HepG2 (cell line): ENCODE data around the gene RSBN1L. TPM values are rescaled to one million over a fixed set of nuclear protein-coding genes. Genes with fewer than 3 reads are reported as not detected.

ENCODE experiments used
- CHD4 ChIP-seq: fragments of 200-600 bp; sonication (generic); IDR thresholded peaks from 2 replicates; pipeline ENCODE4 v1.7.0; 2017; ENCODE audit warnings: mild to moderate bottlenecking, low read length, borderline replicate concordance
- JARID2 ChIP-seq: sonication (generic); formaldehyde crosslinking; IDR thresholded peaks from 2 replicates; pipeline ENCODE4 v1.8.1; 2023; ENCODE audit warnings: missing genetic modification reagents, inconsistent platforms; ENCODE audit not compliant: insufficient replicate concordance
- MAFG ChIP-seq: sonication (generic); formaldehyde crosslinking; IDR thresholded peaks from 2 replicates; pipeline ENCODE4 v1.5.1; 2020; ENCODE audit warnings: mild to moderate bottlenecking, missing genetic modification reagents
- POLR2A ChIP-seq, 2 experiments: IDR thresholded peaks; 2 replicates each; pipeline ENCODE4 v1.6.1; 2011; ENCODE audit warnings: low read depth in 2 of 2, low read length in 2 of 2, mild to moderate bottlenecking in 1 of 2, moderate library complexity in 1 of 2; ENCODE audit not compliant: insufficient read depth in 1 of 2
- SAFB2 ChIP-seq: sonication (generic); formaldehyde crosslinking; IDR thresholded peaks from 2 replicates; pipeline ENCODE4 v1.5.1; 2020; ENCODE audit warnings: missing genetic modification reagents, low read depth, mild to moderate bottlenecking, borderline replicate concordance
- SATB2 ChIP-seq: sonication (generic); formaldehyde crosslinking; IDR thresholded peaks from 2 replicates; pipeline ENCODE4 v1.5.0; 2020; ENCODE audit warnings: missing genetic modification reagents
- TBX3 ChIP-seq: fragments of 450-650 bp; IDR thresholded peaks from 2 replicates; pipeline ENCODE4 v1.6.1; 2017; ENCODE audit warnings: antibody characterized with exemption, mild to moderate bottlenecking, inconsistent platforms, borderline replicate concordance
- TCF7L2 ChIP-seq: IDR thresholded peaks from 2 replicates; pipeline ENCODE4 v1.6.1; 2011; ENCODE audit warnings: mild to moderate bottlenecking, low read depth, low read length, moderate library complexity
- TRIM24 ChIP-seq: sonication (generic); formaldehyde crosslinking; IDR thresholded peaks from 2 replicates; pipeline ENCODE4 v1.8.0; 2022; ENCODE audit warnings: mild to moderate bottlenecking, missing genetic modification reagents
- YEATS4 ChIP-seq: sonication (generic); formaldehyde crosslinking; IDR thresholded peaks from 2 replicates; pipeline ENCODE4 v1.4.0; 2020; ENCODE audit warnings: missing genetic modification reagents, borderline replicate concordance
- ZBTB14 ChIP-seq: sonication (generic); formaldehyde crosslinking; IDR thresholded peaks from 2 replicates; pipeline ENCODE4 v1.4.0; 2020; ENCODE audit warnings: missing genetic modification reagents
- ZBTB42 ChIP-seq: sonication (generic); formaldehyde crosslinking; IDR thresholded peaks from 2 replicates; pipeline ENCODE4 v1.5.0; 2020; ENCODE audit warnings: mild to moderate bottlenecking, missing genetic modification reagents
- ZC3H4 ChIP-seq: sonication (generic); formaldehyde crosslinking; IDR thresholded peaks from 2 replicates; pipeline ENCODE4 v1.4.0; 2020; ENCODE audit warnings: missing genetic modification reagents, borderline replicate concordance
- ZFP37 ChIP-seq: sonication (generic); formaldehyde crosslinking; IDR thresholded peaks from 2 replicates; pipeline ENCODE4 v1.4.0; 2020; ENCODE audit warnings: missing genetic modification reagents, borderline replicate concordance
- ZMYM3 ChIP-seq: sonication (generic); formaldehyde crosslinking; IDR thresholded peaks from 2 replicates; pipeline ENCODE4 v1.5.1; 2020; ENCODE audit warnings: mild to moderate bottlenecking, missing genetic modification reagents
- ZNF121 ChIP-seq: sonication (generic); formaldehyde crosslinking; IDR thresholded peaks from 2 replicates; pipeline ENCODE4 v1.5.0; 2020; ENCODE audit warnings: mild to moderate bottlenecking, missing genetic modification reagents
- ZNF205 ChIP-seq: IDR thresholded peaks from 2 replicates; pipeline ENCODE4 v1.6.1; 2018; ENCODE audit warnings: missing biosample characterization, missing genetic modification reagents
- ZNF234 ChIP-seq: sonication (generic); formaldehyde crosslinking; conservative IDR thresholded peaks from 2 replicates; pipeline ENCODE4 v1.5.1; 2020; ENCODE audit warnings: mild to moderate bottlenecking, missing genetic modification reagents
- ZNF383 ChIP-seq: sonication (generic); formaldehyde crosslinking; IDR thresholded peaks from 2 replicates; pipeline ENCODE4 v1.4.0; 2020; ENCODE audit warnings: missing genetic modification reagents, mild to moderate bottlenecking, borderline replicate concordance
- ZNF513 ChIP-seq: sonication (generic); formaldehyde crosslinking; conservative IDR thresholded peaks from 2 replicates; pipeline ENCODE4 v1.5.0; 2020; ENCODE audit warnings: missing genetic modification reagents
- ZNF562 ChIP-seq: sonication (generic); formaldehyde crosslinking; IDR thresholded peaks from 2 replicates; pipeline ENCODE4 v1.8.0; 2022; ENCODE audit warnings: missing genetic modification reagents, borderline replicate concordance
- ZNF883 ChIP-seq: sonication (generic); formaldehyde crosslinking; IDR thresholded peaks from 2 replicates; pipeline ENCODE4 v1.5.1; 2020; ENCODE audit warnings: mild to moderate bottlenecking, missing genetic modification reagents; ENCODE audit errors: not compliant biosample characterization
- ZSCAN20 ChIP-seq: sonication (generic); formaldehyde crosslinking; IDR thresholded peaks from 2 replicates; pipeline ENCODE4 v1.4.0; 2020; ENCODE audit warnings: missing genetic modification reagents, mild to moderate bottlenecking, borderline replicate concordance
- ZSCAN25 ChIP-seq: sonication (generic); formaldehyde crosslinking; IDR thresholded peaks from 2 replicates; pipeline ENCODE4 v1.8.0; 2022; ENCODE audit warnings: mild to moderate bottlenecking, missing genetic modification reagents
- polyA plus RNA-seq, 8 experiments: library from polyadenylated mRNA; depleted of rRNA in 3 of 8; stranded (reverse) in 7 of 8; unstranded in 1 of 8; fragments of >200 nt; fragmentation: Illumina TruSeq in 4 of 8; extraction: Trizol in 4 of 8; gene quantifications; 2 replicates each; pipeline versions ENCODE4 v1.2.1 to v1.2.3, GENCODE V29; 2011 to 2016; ENCODE audit warnings: low read depth in 4 of 8, missing spikeins in 1 of 8, mixed read lengths in 1 of 8; ENCODE audit not compliant: insufficient read depth in 1 of 8
- total RNA-seq, 5 experiments: library from RNA; depleted of rRNA; stranded (reverse); fragments of >200 nt; fragmentation: Illumina TruSeq; extraction: Trizol; gene quantifications; 2 replicates each; pipeline ENCODE4 v1.2.3, GENCODE V29; 2016; ENCODE audit warnings: low read depth in 1 of 5
- TF ChIP-seq, protein P1 (sequence below): sonication (generic); formaldehyde crosslinking; IDR thresholded peaks from 2 replicates; pipeline ENCODE4 v1.4.0; 2020; ENCODE audit warnings: mild to moderate bottlenecking, missing genetic modification reagents, borderline replicate concordance
- TF ChIP-seq, protein P2 (sequence below): sonication (generic); IDR thresholded peaks from 2 replicates; pipeline ENCODE4 v1.6.1; 2016; ENCODE audit warnings: low read depth, borderline replicate concordance

RSBN1L gene
- total and polyA plus RNA-seq, 2 of the 13 experiments (the other 11 are each of a cell fraction or from before 2014, with no cell fraction given), result 7.7 to 21.3 TPM

GRCh38 chr7:77696643-77697534, 630 bp downstream of the RSBN1L start (continued):
- no peak for TF ChIP-seq ZNF383 (CRISPR knock-in tag)
- no peak for TF ChIP-seq ZFP37 (CRISPR knock-in tag)
- TF ChIP-seq CHD4, result no peak
- no peak for TF ChIP-seq ZNF121
- TF ChIP-seq MAFG (CRISPR knock-in tag), result no peak
- no peak for TF ChIP-seq ZNF205 (CRISPR knock-in tag)
- TF ChIP-seq JARID2 (CRISPR knock-in tag), result no peak
- TF ChIP-seq SAFB2, result no peak
- TF ChIP-seq ZMYM3 (CRISPR knock-in tag), result no peak; the same call in 1 of the 2 replicates
- no peak for TF ChIP-seq ZC3H4 (CRISPR knock-in tag)
- TF ChIP-seq ZSCAN20 (CRISPR knock-in tag), result no peak
- no peak for TF ChIP-seq SATB2 (CRISPR knock-in tag)
- TF ChIP-seq, protein P1, sequence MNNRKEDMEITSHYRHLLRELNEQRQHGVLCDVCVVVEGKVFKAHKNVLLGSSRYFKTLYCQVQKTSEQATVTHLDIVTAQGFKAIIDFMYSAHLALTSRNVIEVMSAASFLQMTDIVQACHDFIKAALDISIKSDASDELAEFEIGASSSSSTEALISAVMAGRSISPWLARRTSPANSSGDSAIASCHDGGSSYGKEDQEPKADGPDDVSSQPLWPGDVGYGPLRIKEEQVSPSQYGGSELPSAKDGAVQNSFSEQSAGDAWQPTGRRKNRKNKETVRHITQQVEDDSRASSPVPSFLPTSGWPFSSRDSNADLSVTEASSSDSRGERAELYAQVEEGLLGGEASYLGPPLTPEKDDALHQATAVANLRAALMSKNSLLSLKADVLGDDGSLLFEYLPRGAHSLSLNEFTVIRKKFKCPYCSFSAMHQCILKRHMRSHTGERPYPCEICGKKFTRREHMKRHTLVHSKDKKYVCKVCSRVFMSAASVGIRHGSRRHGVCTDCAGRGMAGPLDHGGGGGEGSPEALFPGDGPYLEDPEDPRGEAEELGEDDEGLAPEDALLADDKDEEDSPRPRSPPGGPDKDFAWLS (CRISPR knock-in tag), result no peak
- TF ChIP-seq ZBTB42 (CRISPR knock-in tag), result no peak
- peak; percentile 12; the same call in 1 of the 2 replicates for TF ChIP-seq ZSCAN25 (CRISPR knock-in tag)
- no peak for TF ChIP-seq ZNF513
- no peak for TF ChIP-seq ZBTB14 (CRISPR knock-in tag)
- TF ChIP-seq ZNF234, result no peak
- no peak for TF ChIP-seq TCF7L2
- TF ChIP-seq TBX3, result 0 out of 2 replicates have a peak, but pooled peaks have one; percentile 36
- TF ChIP-seq YEATS4 (CRISPR knock-in tag), result no peak
- TF ChIP-seq, protein P2, sequence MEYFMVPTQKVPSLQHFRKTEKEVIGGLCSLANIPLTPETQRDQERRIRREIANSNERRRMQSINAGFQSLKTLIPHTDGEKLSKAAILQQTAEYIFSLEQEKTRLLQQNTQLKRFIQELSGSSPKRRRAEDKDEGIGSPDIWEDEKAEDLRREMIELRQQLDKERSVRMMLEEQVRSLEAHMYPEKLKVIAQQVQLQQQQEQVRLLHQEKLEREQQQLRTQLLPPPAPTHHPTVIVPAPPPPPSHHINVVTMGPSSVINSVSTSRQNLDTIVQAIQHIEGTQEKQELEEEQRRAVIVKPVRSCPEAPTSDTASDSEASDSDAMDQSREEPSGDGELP, result 0 out of 2 replicates have a peak, but pooled peaks have one; percentile 89
- TF ChIP-seq ZNF883 (CRISPR knock-in tag), result no peak
- no peak for TF ChIP-seq ZNF562 (CRISPR knock-in tag)
- TF ChIP-seq POLR2A (IDR thresholded peaks at IDR 0.05; ENCODE audit: insufficient read depth in 1 of 2, low read depth in 2 of 2, low read length in 2 of 2), result no peak; a peak in 1 of 4 replicates
- no peak for TF ChIP-seq TRIM24 (CRISPR knock-in tag)
